UCSD-AML1 (cell line): ENCODE data around the gene LCE2D.
"Not testable (repeated sequence)": the region's sequence is repeated elsewhere in the genome, so short reads cannot be mapped to it uniquely, and the experiment has no call there.

Source experiments
- DNase-seq: peaks from one replicate; lab custom pipeline; 2025; ENCODE audit not compliant: unreplicated experiment; lab: John Stamatoyannopoulos, UW

Gene LCE2D

GRCh38 chr1:152663098-152663497 lies at the start of gene LCE2D:
TSS of gene LCE2D (plus strand) at chr1:152663380. CDS start at chr1:152664106, 726 bp downstream.
- no peak for DNase-seq

GRCh38 chr1:152613511-152613910 lies 49.7 kb upstream of the LCE2D start, which contains the start of gene LCE3B:
TSS of gene LCE3B (plus strand) at chr1:152613811. CDS start at chr1:152613811, 0 bp downstream.
- no peak for DNase-seq

- DNase-seq, result peak; percentile 22
Observed at GRCh38 chr1:152621993-152622392, 41.2 kb upstream of the LCE2D start.

GRCh38 chr1:152622803-152623202 lies 40.4 kb upstream of the LCE2D start, which contains the start of gene LCE3A:
TSS of gene LCE3A (minus strand) at chr1:152623103. CDS start at chr1:152623103, 0 bp downstream.
- peak; percentile 68 for DNase-seq

- peak; percentile 46 for DNase-seq
Observed at GRCh38 chr1:152623203-152623844, 39.9 kb upstream of the LCE2D start.

GRCh38 chr1:152626744-152627143 lies 36.4 kb upstream of the LCE2D start:
- no peak for DNase-seq

GRCh38 chr1:152630596-152630995 lies 32.6 kb upstream of the LCE2D start:
- no peak for DNase-seq

- no peak for DNase-seq
Observed at GRCh38 chr1:152640351-152640750, 22.8 kb upstream of the LCE2D start.

GRCh38 chr1:152643945-152644344 lies 19.2 kb upstream of the LCE2D start:
- DNase-seq, result no peak

GRCh38 chr1:152645146-152645545 lies 18.0 kb upstream of the LCE2D start:
- no peak for DNase-seq

GRCh38 chr1:152646656-152647055 lies 16.5 kb upstream of the LCE2D start:
- no peak for DNase-seq

GRCh38 chr1:152654110-152654509 lies 9.1 kb upstream of the LCE2D start:
- DNase-seq, result peak; percentile 44

- no peak for DNase-seq
Observed at GRCh38 chr1:152656459-152656858, 6.7 kb upstream of the LCE2D start.

GRCh38 chr1:152657677-152658076 lies 5.5 kb upstream of the LCE2D start:
- no peak for DNase-seq

- no peak for DNase-seq
Observed at GRCh38 chr1:152658649-152659048, 4.5 kb upstream of the LCE2D start.

- not testable (repeated sequence) for DNase-seq
Observed at GRCh38 chr1:152666171-152666570, 3.0 kb downstream of the LCE2D start.

GRCh38 chr1:152667648-152668047 lies 4.5 kb downstream of the LCE2D start:
- no peak for DNase-seq

- no peak for DNase-seq
Observed at GRCh38 chr1:152673016-152673415, 9.8 kb downstream of the LCE2D start.

- DNase-seq, result not testable (repeated sequence)
Observed at GRCh38 chr1:152674983-152675382, 11.8 kb downstream of the LCE2D start, which contains the start of gene LCE2C. TSS of gene LCE2C (plus strand) at chr1:152675279. CDS start at chr1:152676016, 737 bp downstream.

- DNase-seq, result no peak
Observed at GRCh38 chr1:152679459-152679858, 16.3 kb downstream of the LCE2D start.

GRCh38 chr1:152681616-152682015 lies 18.4 kb downstream of the LCE2D start:
- no peak for DNase-seq

- DNase-seq, result no peak
Observed at GRCh38 chr1:152683846-152684245, 20.7 kb downstream of the LCE2D start.

- DNase-seq, result not testable (repeated sequence)
Observed at GRCh38 chr1:152685823-152686222, 22.6 kb downstream of the LCE2D start, which contains the start of gene LCE2B. TSS of gene LCE2B (plus strand) at chr1:152686123. CDS start at chr1:152686844, 721 bp downstream.
